HG03135 (cell line): ENCODE results near the gene RBM41.

Experiments
- ATAC-seq: cut with Tn5 transposase; IDR thresholded peaks from one replicate; pipeline ENCODE4 v1.9.1; 2021; ENCODE audit warnings: mild to moderate bottlenecking, moderate library complexity; ENCODE audit not compliant: unreplicated experiment

Gene RBM41

GRCh38 chrX:107029752-107030151 lies 88.9 kb downstream of the RBM41 start:
- no peak for ATAC-seq

- no peak for ATAC-seq
Measured at GRCh38 chrX:107025545-107025944, 93.1 kb downstream of the RBM41 start.

GRCh38 chrX:107014936-107015335 lies 103.7 kb downstream of the RBM41 start:
- no peak for ATAC-seq
